ENCODE results near the gene ACSM3.
A peak's percentile ranks its signal among the peaks of the same experiment; 100 is the strongest.

The ACSM3 gene

DNA sequence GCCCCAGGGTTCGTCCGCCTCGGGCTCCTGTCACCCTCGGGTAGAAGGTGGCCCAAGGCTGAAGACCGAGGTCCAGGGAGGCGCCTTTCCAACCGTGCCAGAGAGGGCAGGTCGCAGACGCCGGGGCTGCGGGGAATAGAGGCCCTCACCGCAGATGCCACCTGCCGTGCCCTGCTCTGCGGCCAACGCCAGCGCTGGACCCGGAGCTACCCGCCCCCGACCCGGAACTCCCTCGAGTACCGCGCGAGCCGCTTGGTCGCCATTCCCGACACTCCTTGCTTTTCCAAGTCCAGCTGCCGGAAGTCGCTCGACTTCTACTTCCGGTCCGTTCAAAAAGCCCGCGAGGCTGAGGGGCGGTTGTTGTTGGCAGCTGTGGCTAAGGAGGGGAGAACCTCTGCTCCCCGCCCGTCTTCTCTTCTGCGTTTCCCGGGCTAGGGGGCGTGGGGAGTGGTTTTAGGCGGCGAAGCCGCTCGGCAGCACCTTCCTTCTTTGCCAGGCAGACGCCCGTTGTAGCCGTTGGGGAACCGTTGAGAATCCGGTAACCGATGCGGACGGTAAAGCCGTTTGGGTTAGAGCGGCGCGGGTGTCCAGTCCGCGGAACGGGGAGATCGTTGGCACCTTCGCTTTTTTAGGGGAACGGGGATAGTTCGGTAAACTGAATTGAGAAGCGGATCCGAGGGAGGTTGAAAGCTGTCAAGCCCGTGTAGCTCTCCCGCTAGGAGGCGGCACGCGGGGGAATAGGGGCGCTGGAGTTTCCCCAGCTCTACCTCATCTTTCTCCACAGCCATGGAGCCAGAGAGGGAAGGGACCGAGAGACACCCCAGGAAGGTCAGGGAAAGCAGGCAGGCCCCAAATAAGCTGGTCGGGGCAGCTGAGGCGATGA lies 42.6 kb downstream of the ACSM3 start, which contains the start of the genes ERI2 and REXO5:
Gene ERI2 (minus strand): TSS at position 305 of the 883 bp plus-strand sequence. CDS start 42 bp downstream, at position 263.
Gene REXO5 (plus strand): TSS at position 360 of the 883 bp plus-strand sequence. CDS start 427 bp downstream, at position 787.
- DNase-seq (ENCODE audit: low read depth): peak; percentile 68

DNA sequence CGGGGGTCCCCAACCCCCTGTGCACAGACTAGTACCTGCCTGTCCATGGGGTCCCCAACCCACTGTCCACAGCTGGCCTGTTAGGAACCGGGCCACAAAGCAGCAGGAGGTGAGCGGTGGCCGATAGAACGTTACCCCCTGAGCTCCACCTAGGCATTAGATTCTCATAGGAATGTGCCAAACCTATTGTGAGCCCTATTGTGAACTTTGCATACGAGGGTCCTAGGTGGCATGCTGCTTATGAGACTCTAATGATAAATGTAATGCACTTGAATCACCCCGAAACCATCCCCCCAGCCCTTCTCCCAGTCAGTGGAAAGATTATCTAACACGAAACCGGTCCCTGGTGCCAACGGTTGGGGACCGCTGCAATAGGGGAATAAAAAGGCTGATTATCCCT lies 44.0 kb downstream of the ACSM3 start:
- no peak for DNase-seq (ENCODE audit: low read depth)

DNA sequence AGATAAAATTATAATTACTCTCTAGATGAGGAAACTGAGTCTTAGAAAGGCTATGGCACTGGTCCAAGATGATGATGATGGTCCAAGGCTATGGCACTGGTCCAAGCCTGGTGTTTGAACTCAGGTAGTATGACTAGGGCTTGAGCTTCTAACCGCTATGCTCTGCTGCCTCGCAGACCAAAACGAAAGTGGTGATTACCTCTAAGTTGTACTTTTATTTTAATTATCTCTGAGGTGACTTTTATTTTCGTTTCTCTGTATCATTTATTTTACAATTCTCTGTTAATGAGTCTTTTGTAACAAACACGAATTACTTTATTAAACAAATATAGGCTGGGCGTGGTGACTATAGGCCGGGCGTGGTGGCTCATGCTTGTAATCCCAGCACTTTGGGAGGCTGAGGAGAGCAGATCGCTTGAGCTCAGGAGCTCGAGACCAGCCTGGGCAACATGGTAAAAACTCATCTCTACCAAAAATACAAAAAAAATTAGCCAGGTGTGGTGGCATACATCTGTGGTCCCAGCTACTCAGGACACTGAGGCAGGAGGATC lies 48.1 kb downstream of the ACSM3 start:
- no peak for DNase-seq (ENCODE audit: low read depth)

DNA sequence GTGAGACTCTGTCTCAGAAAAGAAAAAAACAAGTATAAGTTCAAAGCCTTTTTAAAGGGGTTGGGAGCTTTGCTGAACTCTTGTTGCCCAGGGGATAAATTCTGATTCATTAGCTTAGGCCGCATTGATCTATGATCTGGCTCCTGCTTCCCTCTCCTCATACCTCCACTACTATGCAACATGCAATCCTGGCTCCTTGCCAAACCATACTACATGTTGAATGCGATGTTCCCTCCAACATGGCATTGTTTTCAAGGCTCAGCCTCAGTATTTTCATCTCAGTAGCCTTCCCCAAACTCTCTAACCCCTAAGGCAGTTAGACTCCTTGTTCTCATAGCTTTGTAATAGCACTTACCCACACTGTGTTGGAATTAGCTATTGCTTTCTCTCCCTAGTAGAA lies 48.7 kb downstream of the ACSM3 start:
- DNase-seq (ENCODE audit: low read depth): no peak

DNA sequence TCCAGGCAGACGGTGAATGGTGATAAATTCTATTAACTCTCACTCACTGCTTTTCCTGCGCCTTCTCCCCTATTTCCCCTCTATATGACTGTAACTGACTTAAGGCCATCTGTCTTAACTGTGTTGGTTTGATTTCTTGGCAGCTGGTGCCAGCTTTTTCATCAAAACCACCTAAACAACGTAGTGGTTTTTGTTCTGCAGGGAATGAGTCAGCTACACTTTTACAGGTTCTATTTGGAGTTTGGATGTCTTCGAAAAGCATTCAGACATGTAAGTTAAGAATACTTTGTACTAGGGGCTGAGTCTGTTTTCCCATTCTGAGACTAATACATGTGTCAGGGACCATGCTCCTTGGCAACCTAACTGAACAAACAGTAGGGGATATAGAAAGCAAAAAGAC lies 51.0 kb downstream of the ACSM3 start:
- DNase-seq (ENCODE audit: low read depth): no peak

DNA sequence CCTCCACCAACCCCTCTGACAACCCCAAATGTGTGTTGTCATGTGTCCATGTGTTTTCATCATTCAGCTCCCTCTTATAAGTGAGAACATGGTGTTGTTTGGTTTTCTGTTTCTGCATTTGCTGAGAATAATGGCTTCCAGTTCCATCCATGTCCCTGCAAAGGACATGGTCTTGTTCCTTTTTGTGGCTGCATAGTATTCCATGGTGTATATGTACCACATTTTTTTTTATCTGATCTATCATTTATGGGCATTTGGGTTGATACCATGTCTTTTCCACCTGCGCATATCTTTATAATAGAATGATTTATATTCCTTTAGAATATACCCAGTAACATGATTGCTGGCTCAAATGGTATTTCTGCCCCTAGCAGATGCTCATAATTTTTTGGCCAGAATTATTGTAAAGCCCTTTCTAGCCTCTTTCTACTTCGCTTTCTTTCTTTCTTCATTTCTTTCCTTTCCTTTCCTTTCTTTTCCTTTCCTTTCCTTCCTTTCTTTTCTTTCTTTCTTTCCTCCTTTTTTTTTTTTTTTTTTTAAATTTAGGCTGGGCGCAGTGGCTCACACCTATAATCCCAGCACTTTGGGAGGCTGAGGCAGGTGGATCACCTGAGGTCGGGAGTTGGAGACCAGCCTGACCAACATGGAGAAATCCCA lies 55.2 kb downstream of the ACSM3 start:
- no peak for DNase-seq (ENCODE audit: low read depth)

DNA sequence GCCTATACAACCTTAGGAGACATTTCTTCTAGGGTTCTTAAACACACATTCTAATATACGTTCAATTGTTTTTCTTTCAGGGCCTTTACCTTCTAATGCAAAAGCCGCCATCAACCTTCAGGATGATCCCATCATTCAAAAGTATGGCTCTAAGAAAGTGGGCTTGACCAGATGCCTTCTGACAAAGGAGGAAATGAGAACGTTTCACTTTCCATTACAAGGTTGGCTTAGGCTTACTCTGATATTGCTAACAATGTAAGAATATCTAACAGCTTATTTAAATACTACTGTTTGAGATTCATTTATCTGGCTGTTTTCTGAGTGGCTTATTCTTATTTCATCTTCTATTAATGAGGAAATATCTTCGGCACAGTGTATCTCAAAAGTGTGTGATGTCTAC lies 57.9 kb downstream of the ACSM3 start:
- DNase-seq (ENCODE audit: low read depth): no peak

DNA sequence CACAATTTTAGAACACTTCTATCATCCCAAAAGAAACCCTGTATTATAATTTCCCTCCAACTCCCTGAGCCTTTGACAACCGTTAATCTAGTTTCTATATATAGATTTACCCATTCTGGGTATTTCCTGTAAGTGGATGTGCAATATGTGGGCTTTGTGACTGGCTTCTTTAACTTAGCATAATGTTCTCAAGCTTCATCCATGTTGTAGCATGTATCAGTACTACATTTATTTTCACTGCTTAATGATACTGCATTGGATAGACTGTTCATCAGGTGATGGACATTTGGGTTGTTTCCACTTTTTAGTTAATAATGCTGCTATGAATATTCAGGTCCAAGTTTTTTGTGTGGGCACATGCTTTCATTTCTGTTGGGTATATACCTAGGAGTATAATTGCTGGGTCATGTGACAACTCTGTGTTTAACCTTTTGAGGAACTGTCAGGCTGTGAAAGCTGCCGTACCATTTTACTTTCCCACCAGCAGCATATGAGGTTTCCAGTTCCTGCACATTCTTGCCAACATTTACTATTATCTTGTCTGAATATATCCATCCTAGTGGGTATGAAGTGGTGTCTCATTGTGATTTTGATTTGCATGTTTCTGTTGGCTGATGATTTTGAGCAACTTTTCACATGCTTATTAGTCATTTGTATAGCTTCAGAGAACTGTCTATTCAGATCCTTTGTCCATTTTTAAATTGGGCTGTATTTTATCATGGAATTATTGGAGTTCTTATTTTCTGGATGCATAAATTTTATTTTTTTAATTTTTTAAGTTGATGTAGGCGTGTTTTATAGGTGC lies 58.9 kb downstream of the ACSM3 start:
- DNase-seq (ENCODE audit: low read depth): no peak

DNA sequence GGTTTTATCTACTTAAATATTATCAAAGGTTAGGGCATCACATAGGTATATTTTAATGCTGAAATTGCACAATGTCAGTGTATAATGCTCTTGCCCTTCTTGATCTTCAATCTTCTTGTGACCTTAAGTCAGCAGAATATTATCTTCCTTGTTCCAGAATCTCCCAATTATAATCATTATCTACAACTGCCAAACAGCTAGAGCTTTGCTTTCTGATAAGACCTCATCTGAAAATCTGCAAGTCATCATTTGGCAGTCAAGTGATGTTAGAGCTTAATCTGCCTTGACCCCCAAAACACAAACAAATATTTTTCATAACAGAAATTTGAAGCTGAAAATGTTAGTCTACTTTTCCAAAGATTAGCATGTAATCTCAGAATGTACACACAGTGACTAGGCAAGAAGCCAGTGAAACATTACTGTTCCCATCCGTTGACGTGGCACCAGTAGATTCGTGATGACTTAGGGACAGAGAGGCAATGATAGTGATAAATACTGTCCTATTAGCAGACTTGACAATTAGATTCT lies 62.3 kb downstream of the ACSM3 start:
- DNase-seq (ENCODE audit: low read depth): no peak

DNA sequence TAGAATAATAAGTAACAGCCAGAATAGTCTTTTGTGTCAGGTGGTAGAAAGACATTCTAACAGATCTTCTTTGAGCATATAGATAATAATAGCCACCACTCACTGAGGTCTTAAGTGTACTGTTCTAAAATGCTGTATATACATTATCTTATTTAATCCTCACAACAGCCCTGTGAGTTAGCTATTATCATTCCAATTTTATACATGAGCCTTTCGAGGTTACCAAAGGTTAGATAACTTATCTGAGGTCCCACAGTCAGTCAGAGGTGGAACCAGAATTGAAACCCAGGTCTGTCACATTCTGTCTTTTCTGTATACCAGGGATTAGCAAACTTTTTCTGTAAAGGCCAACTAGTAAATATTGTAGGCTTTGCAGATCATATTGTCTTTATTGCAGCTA lies 65.7 kb downstream of the ACSM3 start:
- DNase-seq (ENCODE audit: low read depth): no peak

DNA sequence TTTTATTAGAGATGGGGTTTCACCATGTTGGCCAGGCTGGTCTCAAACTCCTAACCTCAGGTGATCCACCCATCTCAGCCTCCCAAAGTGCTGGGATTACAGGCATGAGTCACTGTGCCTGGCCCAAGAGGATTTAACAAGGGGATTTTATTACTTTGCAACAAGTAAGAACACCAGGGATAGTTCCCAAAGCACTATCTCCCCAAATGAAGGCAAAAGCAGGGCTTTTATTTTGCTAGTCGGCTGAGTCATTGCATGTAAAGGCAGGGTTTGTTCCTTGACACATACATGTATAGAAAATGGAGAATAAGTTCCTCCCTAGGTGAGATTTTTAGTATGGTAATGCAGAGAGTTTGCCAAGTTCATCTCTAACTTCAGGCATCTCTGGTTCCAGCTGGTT lies 66.6 kb downstream of the ACSM3 start:
- no peak for DNase-seq (ENCODE audit: low read depth)

DNA sequence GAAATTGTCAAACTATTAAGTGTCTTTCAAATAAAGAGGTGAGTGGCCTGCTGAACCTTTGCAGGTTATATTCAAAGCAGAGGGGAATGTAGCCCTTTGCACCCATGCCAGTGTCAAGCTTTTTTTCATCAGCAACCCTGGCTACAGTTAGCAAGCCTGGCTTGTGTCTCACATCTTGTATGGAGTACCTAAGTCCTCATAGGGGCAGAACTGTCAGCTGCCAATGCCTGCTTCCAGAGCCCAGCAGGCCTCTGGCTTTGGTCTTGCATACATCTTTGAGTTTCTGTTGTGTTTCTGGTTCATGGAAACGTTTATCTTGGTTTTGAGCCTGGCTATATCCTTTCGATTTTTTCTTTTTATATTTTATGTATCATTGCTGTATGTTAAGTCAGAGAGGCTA lies 69.3 kb downstream of the ACSM3 start:
- DNase-seq (ENCODE audit: low read depth): no peak

DNA sequence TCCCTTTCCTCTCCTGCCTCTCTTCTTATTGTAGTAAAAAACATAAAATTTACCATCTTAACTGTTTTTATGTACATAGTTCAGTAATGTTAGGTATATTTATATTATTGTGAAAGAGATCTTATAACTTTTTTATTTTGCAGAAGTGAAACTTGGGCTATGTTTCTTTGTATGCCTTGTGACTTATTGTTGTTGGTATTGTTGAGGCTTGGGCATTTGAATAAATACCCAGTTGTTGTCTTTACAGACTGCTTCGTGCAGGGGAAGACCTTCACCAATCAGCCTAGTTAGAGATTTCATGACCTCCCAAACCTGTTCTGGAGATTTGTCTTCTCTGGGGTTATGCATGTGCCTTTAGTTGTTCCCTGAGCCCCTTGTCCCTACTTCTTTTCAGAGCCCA lies 74.4 kb downstream of the ACSM3 start:
- DNase-seq (ENCODE audit: low read depth): no peak

DNA sequence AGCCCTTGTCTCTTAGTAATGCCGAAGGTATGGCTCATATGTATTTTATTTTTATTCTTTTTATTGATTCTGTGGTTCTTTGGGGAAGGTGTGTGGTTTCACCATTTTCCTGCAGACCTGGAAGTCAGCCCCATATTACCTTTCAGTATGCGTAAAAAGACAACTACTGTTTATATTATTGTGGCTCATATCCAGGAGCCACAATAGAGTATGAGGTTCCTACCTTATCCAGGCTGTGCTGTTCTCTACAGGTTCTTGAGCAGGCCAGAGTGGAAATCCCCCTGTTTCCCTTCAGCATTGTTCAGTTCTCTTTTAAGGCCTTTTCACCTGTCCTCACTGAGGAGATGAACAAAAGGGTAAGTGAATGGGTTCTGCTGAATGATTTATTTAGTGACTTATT lies 75.7 kb downstream of the ACSM3 start:
- DNase-seq (ENCODE audit: low read depth): no peak

DNA sequence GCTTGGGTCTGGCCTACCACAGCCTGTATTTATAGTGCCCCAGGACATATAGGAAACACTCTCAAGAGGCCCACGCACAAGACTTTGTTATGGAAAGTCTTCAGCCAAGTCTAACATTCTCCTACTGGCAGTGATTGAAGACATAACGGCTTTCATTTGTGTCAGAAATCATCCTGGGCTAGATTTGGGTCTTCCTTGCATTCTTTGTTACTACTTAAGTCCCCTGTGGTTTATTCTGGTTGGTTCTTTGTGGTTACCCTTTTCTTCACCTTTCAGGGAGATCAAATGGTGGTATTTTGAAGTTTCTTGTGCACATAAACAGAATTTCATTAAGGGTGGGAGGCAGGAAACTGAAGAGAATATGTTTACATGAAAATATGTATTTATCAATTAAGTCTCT lies 80.2 kb downstream of the ACSM3 start:
- DNase-seq (ENCODE audit: low read depth): no peak

DNA sequence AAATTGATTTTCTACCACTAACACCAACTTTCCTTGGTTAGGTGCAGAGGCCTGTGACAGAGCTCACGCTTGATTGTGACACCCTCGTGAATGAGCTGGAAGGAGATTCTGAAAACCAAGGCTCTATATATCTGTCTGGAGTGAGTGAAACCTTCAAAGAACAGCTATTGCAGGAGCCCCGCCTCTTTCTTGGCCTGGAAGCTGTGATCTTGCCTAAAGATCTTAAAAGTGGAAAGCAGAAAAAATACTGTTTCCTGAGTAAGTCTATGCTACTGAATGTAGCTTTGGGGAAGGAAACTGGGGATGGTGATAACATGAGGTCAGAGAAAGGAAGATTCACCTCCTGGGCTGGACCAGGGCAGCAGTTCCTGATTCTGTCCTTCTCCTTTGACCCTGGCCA lies 80.8 kb downstream of the ACSM3 start:
- no peak for DNase-seq (ENCODE audit: low read depth)

DNA sequence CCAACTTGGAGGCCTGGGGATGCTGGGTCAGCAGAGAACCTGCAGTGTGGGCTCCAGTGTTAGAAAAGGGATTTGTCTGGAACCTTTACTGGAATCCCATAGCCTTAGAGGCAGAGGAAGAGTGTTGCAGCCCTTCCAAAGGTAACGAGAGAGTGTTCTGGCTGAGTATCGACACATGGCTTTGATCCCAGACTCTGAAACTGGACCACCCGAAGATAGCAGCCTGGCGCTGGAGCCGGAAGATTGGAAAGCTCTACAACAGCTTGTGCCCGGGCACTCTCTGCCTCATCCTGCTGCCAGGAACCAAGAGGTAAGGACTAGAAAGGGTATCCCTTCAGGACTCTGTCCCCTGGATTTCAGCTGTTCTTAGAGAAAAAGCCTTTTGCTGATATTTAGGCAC lies 82.2 kb downstream of the ACSM3 start:
- DNase-seq (ENCODE audit: low read depth): no peak

DNA sequence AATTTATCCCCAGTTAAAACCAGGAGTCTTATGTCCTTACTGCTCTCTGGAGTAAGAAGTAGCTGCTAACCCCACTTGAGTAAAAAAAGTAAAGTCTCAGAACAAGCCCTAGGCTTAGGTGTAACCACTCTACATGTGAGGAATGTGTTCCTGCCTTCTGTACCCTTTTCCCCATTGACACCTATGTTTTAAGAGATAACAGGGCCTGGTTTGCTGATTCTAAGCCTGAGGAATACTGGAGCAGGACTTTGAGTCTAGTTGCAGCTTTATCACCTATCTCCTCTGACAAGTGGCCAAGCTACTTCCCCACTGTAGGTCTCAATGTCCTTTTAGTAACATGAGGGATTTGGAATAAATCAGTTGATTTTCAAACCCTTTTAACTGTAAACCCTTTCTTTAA lies 82.7 kb downstream of the ACSM3 start:
- DNase-seq (ENCODE audit: low read depth): no peak
